NCI-H1417 treated with DMSO at 0.1 percent for 48 hours (cell line): ENCODE measurements around the gene MUS81.
"Not testable (repeated sequence)": the region's sequence is repeated elsewhere in the genome, so short reads cannot be mapped to it uniquely, and the experiment has no call there.

Experiments used
- DNase-seq: peaks from one replicate; lab custom pipeline; 2025; lab: John Stamatoyannopoulos, UW

Gene MUS81

GRCh38 chr11:65873318-65874156 lies 13.3 kb downstream of the MUS81 start:
- DNase-seq: peak; percentile 82

- DNase-seq: no peak
These were observed 19.4 kb downstream of the MUS81 start, which contains the start of gene CTSW for GRCh38 chr11:65879617-65880016. TSS of gene CTSW (plus strand) at chr11:65879837. CDS start at chr11:65879855, 18 bp downstream.

GRCh38 chr11:65880027-65880426 lies 19.8 kb downstream of the MUS81 start:
- DNase-seq: no peak

DNA sequence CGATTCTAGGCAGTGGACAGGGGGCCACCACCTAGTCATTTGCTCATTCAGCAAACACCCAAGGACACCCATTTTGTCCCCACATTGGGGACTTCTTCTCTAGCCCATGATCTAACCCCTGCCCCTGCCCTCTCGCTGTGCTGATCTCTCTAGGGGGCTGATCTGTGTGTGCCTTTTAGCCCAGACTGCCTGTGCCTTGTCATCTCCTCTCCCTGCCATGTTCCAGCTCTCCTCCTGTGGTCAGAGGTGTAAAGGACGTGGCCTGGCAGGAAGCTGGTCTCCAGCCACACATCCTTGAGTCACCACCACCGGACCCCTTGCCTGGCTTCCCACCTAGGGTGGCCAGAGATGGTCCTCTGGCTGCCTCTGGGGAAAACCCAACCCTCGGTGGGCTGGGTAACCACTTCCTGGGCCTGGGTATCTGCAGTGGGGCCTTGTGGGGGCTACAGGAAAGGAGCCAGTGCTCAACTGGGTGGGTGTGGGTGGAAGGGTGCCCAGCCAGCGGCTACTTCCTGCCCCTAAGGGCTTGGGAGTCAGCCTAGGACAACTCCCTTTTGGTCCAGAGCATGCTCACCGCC lies 20.7 kb downstream of the MUS81 start:
- DNase-seq: no peak

GRCh38 chr11:65882120-65883057 lies 22.2 kb downstream of the MUS81 start:
- DNase-seq: no peak

DNA sequence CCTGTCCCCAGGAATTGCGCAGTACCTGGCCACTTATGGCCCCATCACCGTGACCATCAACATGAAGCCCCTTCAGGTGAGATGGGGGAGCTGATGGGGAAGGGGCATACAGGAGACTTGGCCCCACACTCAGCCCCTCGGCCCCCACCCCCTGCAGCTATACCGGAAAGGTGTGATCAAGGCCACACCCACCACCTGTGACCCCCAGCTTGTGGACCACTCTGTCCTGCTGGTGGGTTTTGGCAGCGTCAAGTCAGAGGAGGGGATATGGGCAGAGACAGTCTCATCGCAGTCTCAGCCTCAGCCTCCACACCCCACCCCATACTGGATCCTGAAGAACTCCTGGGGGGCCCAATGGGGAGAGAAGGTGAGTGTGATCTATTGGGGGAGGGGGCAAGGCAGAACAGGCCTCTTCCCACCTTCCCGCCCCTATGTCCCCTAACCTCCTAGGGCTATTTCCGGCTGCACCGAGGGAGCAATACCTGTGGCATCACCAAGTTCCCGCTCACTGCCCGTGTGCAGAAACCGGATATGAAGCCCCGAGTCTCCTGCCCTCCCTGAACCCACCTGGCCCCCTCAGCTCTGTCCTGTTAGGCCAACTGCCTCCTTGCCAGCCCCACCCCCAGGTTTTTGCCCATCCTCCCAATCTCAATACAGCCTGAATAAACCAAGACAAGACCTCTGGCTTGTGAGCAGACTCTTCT lies 23.0 kb downstream of the MUS81 start:
- DNase-seq: no peak

GRCh38 chr11:65883786-65884715 lies 23.8 kb downstream of the MUS81 start:
- DNase-seq: no peak

DNA sequence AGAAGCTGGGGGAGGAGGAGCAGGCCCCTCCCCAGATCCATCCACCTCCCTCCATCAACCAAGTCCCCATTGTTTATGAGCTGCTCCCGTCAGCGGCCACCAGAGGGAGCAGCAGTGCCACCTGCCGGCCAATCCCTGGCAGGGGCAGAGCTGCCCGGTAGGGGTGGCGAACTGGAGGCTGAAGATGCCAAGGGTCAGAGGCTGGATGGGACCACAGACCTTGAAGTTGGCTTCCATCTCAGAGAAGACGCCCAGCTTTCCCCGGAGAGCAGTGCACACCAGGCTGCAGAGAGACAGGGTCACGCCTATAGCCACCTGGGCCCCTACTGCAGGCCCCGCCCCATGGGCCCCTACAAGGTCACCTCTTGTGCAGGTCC lies 24.5 kb downstream of the MUS81 start:
- DNase-seq: peak; percentile 37

GRCh38 chr11:65885231-65885630 lies 25.0 kb downstream of the MUS81 start:
- no peak for DNase-seq

- DNase-seq: no peak
These were observed 25.7 kb downstream of the MUS81 start for GRCh38 chr11:65885808-65886536.

DNA sequence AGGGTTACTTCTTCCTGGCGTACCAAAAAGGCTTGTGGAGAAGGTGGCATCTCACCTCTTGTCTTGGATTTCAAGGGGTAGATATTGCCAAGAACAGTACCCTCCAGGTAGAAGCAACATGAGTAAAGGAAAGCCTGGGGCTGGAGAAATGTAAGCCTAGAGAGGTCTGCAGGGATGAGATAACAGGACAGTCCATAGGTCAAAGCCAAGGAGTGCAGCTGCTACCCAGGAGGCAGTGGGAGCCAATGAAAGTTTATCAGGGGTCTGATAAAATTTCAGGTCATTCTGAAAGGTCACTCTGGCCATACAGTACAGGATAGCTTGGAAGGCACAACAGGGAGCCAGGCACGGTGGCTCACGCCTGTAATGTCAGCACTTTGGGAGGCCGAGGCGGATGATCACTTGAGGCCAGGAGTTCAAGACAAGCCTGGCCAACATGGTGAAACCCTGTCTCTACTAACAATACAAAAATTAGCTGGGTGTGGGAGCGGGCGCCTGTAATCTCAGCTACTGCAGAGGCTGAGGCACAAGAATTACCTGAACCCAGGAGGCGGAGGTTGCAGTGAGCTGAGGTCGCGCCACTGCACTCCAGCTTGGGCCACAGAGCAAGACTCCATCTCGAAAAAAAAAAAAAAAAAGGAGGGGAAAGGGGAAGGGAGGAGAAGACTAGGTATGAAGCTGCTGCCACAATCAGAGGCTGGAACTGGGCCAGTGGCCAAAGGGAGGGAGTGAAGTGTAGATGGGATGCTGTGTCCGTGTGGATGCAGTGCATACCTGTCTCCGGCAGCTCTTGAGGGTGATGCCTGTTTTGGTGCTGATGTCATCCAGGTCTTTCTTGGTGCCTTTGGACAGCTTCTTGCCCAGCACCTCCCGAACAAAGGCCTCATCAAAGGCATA lies 26.8 kb downstream of the MUS81 start:
- no peak for DNase-seq

DNA sequence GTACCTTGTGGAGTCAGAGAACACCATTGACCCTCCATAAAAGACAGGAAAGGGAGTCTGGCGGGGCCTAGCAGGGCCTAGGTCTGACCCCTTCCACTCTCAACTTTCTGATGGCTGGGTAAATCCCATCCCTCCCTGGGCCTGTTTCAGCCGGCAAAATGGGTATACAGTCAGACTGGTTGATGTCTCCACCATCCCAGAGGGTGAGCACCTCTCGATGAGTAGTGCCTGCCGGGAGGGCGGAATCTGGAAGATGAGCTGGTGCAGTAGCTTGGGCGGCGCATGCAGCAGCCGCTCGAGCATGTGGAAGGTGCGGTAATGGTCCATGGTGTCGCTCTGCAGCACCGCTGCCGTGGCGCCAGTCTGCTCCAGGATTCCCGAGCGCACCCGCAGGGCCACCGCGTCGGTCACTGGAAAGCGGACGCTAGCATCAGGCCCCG lies 27.5 kb downstream of the MUS81 start:
- no peak for DNase-seq

- DNase-seq: peak; percentile 70
These were observed 28.1 kb downstream of the MUS81 start, which contains the start of gene FIBP for GRCh38 chr11:65888163-65888814. TSS of gene FIBP (minus strand) at chr11:65888471. CDS start at chr11:65888418, 53 bp downstream.

- DNase-seq: peak; percentile 88
These were observed 30.3 kb downstream of the MUS81 start, which contains the start of gene CCDC85B for GRCh38 chr11:65890324-65891218. TSS of gene CCDC85B (plus strand) at chr11:65890673. CDS start at chr11:65890784, 111 bp downstream.

GRCh38 chr11:65891219-65892136 lies 31.2 kb downstream of the MUS81 start:
- DNase-seq: no peak

DNA sequence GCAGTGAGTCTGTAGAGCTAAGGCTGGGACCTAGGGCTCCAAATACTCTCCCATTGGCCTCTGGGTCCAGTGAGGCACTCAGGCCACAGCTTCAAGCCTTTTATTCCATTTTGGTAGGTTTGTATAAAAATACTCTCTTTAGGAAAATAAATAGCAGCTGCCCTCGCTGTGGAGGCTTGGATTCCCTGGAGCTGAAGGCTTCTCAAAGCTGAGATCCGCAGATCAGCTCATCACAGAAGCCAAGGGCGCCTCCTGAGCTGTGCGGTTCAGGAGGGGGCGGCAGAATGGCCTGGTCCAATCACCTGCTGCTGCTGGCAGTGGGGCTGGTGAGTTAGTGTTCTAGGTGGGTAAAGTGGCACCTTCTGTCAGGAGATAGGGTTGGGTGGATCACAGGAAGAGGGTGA lies 31.9 kb downstream of the MUS81 start:
- not testable (repeated sequence) for DNase-seq
